Jurkat, Clone E6-1 (cell line): ENCODE data around the gene BCL3.

Experiments
- DNase-seq: peaks from one replicate; pipeline ENCODE4 v3.0.0-alpha.2; 2011; ENCODE audit warnings: low read depth, low spot score
- H3K4me3 ChIP-seq: 2 replicates; pipeline ENCODE4 v1.5.1; 2011; ENCODE audit warnings: mild to moderate bottlenecking, low read length, control low read depth, moderate library complexity

BCL3 gene

DNA sequence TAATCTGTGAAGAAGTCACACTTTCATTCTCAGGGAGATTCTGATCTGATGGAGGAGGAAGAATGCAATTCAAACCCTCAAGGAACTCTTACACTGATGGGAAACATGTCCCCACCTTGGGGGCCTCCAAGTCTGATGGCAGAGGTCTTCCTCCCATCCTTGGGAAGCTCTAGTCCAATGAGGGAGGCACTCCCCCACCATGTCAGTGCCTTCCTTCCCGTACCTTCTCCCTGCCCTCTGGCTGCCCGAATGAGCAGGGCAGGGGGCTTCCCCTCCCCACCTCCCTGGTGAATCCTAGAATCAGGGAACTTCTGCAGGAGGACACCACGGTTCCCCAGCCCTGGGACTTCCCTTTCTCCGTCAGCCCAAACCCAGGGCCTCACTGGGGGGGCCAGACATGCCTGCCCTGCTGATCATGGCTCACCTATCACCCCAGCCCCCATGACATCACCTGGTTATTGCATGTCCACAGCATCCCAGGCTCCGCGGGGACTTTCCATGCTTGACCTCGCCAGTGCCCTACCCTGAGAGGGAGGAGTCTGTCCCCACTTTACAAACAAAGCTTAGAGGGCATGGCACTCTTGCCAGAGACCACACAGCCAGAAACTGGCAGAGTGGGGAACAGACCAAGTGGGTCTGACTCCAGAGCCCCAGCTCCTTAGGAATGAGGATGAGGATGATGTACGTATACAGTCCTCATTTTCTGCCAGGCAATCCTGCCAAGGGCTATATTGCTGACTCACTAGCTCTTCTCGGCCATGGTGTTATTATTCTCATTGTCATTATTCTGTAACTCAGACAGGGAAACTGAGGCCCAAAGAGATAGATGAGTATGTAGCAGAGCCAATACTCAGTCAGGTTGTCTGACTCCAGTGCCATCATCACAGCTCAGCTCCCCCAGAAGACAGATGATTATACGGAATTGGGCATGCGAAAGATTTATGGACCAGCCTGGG, 9.6 kb upstream of the BCL3 start:
- no peak overlapping the region for H3K4me3 ChIP-seq

DNA sequence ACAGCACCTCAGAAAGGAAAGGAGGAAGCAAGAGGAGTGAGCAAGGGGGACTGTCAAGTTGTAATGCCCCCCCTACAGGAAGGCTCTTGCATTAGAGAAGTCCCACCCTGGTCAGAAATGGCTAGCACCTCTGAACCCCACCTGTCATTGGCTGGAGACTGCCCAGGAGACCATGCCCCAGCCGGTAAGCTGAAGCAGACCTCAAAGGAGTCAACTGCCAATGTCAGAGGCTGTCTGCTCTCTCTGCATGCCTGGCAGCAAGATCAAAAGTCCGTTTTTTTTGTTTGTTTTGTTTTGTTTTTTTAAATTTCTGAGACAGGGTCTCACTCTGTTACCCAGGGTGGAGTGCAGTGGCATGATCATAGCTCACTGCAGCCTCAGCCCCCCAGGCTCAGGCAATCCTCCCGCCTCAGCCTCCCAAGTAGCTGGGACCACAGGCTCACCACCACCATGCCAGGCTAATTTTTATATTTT, 8.1 kb upstream of the BCL3 start:
- no peak for DNase-seq
- H3K4me3 ChIP-seq, result no peak overlapping the region

More for the DNA sequence above, 9.6 kb upstream of the BCL3 start:
- DNase-seq, result no peak

DNA sequence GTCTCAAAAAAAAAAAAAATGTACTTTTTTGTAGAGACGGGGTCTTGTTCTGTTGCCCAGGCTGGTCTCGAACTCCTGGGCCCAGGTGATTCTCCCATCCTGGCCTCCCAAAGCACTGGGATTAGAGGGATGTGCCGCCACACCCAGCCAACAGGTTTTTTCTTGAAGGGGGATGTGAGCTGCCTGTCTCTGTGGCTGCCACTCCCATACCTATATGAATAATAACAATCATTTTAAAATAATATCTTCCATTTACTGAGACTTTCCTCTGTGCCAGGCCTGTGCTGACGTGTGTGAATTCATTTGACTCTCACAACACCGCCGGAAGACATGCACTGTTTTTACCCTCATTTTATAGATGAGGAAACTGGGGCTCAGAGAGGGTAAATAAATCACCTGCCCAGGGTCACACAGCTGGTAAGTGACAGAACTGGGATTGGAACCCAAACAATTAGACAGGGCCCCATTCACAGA, 7.2 kb upstream of the BCL3 start:
- DNase-seq, result no peak
- no peak overlapping the region for H3K4me3 ChIP-seq

DNA sequence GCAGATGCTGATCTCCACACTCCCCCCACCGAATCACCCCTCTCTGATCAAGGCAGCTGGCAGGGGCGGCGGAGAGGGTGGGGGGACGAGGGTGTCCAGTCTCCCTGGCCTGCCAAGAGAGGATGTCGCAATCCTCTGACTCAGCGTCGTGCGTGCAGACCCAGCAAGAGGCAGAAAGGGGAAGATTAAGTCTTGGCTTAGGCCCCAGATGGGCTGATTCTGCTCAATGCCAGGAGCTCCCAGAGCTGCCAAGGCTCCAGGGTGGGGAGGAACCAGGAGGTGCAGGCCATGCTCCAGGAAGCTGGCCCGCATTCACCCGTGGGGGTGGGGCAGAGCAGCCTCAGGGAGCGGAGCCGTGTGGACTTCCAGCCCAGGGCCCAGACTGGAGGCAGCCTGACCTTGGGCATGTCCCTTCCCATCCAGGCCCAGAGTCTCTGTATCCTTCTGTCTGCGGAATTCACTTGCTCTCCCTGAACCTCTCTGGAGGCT, 6.6 kb upstream of the BCL3 start:
- no peak overlapping the region for H3K4me3 ChIP-seq
- DNase-seq, result no peak

DNA sequence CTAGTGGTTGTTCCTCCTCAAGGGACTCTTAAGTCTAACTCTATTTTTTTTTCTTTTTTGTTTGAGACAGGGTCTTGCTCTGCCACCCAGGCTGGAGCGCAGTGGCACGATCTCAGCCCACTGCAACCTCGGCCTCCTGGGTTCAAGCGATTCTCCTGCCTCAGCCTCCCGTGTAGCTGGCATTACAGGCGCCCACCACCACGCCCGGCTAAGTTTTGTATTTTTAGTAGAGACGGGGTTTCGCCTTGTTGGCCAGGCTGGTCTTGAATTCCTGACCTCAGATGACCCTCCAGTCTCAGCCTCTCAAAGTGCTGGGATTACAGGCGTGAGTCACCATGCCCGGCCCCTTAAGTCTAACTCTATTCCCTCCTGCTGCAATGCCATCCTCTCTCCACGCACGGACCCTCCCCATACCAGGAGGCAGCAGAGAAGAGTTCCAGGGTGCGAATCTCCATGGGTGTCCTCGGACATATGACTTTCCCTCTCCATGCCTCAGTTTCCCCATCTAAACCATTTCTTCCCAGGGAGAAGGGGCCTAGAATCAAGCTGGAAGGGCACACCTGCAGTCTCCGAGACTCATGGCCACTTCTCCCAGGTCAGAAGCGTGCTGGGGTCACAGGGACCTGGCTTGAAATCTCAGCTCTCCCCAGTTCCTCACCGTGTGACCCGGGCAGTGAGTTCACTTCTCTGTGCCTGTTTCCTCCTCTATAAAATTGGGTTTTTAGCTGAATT, 6.0 kb upstream of the BCL3 start:
- no peak overlapping the region for H3K4me3 ChIP-seq
- DNase-seq, result no peak

DNA sequence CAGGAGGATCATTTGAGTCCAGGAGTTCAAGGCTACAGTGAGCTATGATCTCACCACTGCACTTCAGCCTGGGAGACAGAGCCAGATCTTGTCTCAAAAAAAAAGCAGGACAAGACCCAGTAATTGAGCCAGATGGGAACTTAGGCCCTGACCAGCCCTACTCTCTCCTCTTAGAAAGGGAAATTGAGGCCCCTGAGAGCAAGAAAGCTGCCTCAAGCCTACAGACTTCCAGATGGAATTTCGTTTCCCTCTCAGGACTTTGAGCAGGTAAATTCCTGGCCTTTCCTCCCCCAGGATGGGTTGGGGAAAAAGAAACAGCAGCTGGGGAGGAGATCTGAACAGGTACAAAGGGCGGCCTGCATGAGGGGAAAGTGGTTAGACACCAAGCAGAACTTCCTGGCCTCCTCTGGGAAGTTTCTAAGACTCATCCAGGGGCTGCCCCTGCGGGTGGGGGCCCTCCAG, 3.6 kb upstream of the BCL3 start:
- DNase-seq, result no peak
- H3K4me3 ChIP-seq, result no peak overlapping the region

DNA sequence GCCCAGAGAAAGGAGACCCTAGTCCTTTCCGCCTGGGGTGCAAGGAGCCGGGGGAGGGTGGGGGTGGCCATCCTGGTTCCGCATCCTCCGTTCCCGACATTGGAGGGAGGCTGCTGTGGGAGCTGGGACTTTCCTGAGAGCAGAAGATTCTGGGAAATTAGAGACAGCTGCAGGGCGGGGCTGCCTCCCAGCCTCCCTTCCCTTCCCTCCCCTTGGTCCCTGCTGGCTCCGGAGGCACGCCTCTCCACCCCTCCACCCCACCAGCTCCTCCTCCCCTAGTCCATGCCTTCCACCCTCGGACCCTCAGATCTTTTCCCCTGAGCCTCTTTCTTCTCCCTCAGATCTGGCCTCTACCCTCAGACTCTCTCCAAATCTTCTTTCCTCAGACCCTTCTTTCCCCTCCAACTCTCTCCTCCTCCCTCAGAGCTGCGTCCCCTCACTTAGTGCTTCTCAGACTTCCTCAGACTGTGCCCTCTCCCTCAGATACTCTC, 3.1 kb upstream of the BCL3 start:
- H3K4me3 ChIP-seq, result no peak overlapping the region
- no peak for DNase-seq

DNA sequence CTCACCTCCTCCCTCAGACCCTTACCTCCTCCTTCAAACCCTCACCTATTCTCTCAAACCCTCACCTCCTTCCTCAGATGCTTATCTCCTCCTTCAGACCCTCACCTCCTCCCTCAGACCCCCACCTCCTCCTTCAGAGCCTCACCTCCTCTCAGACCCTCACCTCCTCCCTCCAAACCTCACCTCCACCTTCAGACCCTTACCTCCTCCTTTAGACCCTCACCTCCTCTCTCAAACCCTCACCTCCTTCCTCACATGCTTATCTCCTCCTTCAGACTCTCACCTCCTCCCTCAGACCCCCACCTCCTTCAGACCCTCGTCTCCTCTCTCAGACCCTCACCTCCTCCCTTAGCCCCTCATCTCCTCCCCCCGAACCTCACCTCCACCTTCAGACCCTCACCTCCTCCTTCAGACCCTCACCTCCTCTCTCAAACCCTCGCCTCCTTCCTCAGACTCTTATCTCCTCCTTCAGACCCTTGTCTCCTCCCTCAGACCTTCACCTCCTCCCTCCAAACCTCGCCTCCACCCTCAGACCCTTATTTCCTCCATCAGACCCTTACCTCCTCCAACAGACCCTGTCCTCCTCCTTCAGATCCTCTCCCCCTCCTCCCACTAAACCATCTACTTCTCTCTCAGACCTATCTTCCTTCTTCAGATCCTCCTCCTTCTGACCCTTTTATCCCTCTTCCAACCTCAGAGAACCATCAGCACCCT, 2.5 kb upstream of the BCL3 start:
- no peak overlapping the region for H3K4me3 ChIP-seq
- no peak for DNase-seq

DNA sequence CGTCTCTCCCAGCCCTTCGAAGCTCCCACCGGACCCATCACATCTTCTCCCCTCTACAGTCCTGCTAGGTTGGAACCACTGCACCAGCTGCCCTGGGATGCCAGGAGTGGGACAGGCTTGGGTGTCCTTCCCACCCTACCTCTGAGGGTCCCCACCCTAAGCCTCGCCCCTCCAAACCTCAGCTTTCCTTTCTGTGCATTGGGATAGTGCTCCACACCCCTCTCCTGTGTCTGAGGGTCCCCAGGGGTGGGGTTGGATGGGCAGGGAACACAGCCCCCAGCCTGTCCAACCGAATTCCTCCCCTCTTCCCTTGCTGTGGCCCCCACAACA, 1.9 kb upstream of the BCL3 start:
- H3K4me3 ChIP-seq, result no peak overlapping the region
- DNase-seq, result no peak

DNA sequence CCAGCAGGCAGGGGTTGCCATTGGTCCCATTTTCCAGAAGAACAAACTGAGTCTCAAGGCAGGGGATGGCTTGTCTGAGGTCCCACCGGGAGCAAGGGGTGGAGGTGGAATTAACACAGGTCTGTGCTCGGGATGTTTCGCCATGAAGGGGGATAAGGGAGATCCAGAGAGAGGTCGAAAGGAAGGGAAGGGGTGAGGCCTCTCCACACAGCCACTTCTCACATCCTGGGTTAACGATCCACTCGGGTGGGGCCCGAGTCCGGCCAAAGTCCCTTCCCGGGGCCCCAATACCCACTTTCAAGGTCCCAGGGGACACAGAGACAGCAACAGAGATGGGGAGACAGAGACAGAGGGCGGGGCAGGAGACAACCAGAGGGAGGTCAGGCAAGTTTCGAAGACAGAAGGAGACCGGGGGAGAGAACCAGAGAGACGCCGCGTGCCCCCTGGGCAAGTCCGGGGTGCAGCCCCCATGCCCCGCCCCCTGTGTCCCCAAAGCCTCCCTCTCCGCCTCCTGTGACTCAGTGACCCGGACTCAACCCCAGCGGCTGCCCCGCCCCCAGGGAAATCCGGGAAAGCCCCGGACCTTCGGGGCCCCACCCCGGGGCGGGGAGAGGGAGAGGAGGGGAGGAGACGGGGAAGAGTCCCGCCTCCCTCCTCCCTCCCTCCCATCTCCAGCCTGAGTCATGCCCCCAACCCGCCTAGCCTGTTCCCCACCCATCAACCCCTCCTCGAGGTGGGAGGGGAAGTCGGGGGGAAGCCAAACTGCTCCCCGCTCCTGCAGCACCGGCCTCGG, 1.4 kb upstream of the BCL3 start:
- DNase-seq, result peak; percentile 43
- H3K4me3 ChIP-seq, result peak overlapping the region; percentile 53

DNA sequence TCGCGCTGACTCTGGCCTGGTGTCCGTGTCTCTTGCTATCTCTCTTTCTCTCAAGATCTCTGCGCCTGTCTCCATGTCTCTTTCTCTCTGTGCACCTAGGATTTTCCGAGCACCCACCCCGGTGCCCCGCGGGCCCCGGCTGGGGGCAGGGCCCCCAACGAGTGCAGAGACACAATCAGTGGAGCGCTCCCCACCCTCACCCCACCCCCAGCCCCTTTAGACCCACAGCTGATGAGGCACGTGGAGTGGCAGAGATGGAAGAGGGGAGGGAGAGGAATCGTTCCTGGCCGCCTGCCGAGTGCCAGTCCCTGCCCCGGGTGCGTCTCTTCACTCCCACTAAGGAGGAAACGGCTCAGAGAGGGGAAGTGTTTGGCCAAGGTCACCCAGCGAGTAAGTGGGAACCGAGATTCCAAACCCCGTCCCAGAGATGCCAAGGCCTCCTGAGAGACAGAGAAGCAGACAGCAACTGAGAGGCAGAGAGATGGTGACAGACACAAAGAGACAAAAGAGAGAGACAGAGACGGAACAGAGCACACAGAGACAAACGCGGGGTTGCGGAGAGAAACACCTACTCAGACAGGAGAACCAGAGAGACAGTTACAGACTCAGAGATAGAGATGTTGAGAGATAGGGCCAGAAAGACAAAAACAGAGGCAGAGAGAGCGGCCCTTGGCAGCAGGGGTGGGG, 626 bp upstream of the BCL3 start:
- DNase-seq, result no peak
- H3K4me3 ChIP-seq, result peak overlapping the region; percentile 53

DNA sequence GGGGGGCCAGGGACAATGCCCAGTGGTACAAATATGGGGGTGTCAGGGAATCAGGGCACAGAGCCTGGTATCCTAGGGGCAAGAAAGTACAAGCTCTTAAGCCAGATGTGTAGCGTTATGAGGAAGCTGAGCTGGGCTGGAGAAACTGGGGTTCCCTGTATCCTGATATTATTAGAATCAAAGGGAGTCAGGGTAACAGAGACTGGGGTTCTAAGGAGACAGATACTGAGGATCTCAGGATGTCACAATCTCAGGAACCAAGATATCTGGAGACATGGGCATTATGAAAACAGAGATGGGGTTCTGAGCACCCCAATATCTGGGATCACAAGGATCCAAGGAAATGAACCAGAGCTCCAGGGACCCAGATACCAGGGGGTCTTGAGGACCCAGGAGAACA, 784 bp downstream of the BCL3 start:
- H3K4me3 ChIP-seq, result no peak overlapping the region
- DNase-seq, result no peak

DNA sequence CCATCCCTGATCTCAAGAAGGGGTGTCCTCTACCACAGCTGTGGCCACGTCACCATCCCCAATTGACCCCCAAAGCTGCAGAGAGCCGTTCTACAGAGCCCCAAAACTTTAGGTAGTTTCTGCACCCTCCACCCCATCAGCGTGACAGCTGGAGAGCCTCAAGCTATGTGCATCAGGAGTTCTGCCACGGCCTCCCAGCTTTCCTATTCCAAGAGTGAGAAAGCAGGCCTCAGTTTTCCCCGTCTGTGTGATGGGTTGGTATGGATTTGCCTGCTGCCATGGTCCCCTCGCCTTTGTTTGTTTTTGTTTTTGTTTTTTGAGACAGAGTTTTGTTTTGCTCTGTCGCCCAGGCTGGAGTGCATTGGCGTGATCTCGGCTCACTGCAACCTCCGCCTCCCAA, 1.5 kb downstream of the BCL3 start:
- DNase-seq, result no peak
- no peak overlapping the region for H3K4me3 ChIP-seq

DNA sequence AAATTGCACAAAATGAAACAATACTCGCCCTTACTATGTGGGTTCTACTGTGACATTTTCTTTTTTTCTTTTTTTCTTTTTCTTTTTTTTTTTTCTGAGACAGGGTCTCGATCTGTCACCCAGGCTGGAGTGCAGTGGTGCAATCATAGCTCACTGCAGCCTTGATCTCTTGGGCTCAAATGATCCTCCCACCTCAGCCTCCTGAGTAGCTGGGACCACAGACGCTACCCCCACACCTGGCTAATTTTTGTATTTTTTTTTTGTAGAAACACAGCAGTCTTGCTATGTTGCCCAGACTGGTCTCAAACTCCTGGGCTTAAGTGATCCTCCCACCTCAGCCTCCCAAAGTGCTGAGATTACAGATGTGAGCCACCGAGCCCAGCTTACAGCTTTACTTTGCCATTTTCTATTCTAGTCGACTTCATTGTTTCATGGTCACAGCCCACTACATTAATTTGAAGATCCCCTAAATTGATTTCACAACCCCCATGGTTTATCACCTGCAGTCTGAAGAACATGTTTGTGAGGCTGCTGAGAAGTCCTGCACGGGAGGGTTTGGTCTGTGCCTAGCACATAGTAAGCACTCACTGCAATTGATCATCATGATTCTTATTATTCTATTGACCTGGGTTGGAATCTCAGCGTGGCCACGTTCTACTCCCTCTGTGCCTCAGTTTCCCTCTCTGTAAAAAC, 3.8 kb downstream of the BCL3 start:
- DNase-seq, result no peak
- no peak overlapping the region for H3K4me3 ChIP-seq

DNA sequence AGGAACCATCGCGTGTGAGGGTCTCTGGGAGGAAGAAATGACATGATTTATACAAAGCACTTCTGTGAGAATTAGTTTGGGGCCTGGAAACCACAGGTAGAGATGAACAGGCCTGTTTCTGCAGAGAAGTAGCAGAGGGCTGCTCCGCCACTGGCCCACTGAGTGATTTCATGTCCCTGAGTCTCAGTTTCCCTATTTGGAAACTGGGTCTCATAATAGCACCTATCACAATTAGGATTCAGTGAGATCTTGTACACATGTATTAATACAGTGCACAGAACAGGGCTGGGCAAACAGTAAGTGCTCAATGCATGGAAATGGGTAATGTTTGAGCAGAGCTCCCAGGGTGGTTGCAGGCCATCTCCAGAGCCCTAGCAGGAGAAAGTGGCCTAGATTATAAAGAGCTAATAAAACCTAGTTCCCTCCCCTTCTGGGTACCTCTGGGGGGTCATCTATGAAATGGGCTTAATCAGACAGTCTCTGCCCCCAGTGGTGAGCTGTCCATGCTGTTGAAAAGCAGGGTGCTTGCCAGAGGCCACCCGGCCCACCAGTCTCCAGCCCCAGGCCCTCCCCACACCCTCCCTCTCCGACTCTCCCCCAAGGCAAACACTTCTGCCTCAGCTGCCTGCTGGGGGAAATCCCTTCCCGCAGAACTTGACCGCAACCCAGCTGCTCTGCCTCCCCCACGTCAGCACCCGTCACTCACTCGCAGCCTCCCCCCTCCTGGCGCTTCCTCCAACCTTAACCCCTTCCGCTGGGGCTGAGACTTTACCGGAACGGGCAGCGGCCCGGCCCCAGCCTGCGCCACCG, 4.5 kb downstream of the BCL3 start:
- peak; percentile 94 for DNase-seq
- peak overlapping the region; percentile 37 for H3K4me3 ChIP-seq

DNA sequence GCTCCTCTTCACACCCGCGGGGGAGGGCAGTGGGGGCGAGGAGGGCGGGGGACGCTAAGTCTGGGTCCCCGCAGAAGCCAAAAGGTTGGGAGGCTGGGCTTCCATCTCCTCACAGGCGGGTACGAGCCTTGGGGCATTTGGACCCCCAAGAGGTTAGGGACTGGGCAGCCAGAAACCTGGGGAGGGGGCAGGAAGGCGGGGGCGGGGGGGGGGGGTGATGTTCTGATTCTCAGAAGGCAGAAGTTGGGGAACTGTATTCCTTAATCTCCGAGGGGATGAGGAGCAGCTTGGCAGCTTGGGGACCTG, 5.1 kb downstream of the BCL3 start:
- peak overlapping the region; percentile 37 for H3K4me3 ChIP-seq
- no peak for DNase-seq
